Islet precursor cell (in vitro differentiated cells): ENCODE measurements around the gene ABCG5.

Experiments used
- DNase-seq: peaks from one replicate; pipeline ENCODE4 v3.0.0-alpha.2; 2018

Gene ABCG5

DNA sequence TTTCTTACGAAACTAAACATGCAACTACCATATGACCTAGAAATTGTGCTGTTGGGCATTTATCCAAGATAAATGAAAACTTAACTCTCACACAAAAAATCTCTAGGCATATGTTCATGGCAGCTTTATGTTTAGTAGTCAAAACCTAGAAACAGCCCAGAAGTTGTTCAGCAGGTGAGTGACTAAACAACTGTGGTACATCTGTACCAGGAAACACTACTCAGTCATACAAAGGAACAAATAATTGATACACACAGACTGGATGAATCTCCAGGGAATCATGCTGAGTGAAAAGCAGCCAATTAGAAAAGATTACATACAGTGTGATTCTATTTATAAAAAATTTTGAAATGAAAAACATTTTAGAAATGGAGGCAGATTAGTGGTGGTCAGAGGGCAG lies 35.5 kb downstream of the ABCG5 start:
- DNase-seq = no peak

DNA sequence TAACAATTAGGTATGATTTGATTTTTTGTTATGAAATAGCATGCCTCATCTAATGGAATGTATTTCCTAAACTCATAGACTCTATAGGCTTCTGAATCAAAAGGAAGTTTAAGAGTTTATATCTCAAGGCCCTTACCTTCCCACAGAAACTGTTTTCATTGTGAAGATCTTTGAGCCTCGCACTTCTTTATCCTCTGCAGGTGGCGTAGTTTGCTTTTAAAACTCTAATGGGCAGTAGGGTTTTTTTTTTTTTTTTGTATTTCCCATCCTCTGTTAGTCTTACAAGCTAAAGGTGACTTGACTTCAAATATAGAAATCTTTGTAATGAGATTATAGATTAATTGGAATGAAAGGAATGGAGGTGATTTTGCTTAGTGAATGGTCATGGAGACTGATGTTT lies 36.5 kb downstream of the ABCG5 start:
- no peak for DNase-seq

DNA sequence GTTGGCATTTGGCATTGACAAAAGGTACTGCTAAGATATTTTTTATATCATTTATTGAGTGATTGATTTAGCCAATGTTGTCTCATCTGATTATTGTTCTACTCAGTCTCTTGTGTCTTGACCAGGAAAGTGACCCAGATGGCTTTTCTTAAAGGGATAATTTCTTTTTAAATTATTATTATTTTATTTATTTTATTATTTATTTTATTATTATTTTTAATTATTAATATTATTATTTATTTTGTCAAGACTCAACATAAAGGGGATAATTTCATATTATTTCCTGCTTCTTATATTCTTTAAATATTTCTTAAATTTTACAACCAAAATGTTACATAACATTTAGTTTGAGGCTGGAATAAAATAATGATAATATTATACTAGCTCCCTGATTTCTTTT lies 37.7 kb downstream of the ABCG5 start:
- DNase-seq = no peak

DNA sequence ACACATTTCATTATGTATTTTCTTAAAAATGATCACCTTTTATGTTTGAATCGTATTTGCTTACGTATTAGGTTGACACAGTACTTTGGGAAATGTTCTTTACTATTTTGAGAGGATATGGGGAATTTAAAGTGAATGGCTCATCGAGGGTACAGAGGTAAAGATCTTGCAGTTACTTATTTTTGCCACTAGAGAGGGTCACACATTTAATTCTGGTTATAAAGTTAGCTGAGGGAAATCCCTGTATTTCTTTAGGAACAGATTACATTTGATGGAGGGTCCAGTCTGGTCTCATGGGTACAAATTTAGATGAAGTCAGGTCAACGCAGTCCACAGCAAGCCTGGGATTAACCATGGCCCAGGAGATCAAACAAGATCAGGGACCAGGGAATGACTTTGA lies 40.3 kb downstream of the ABCG5 start:
- no peak for DNase-seq

DNA sequence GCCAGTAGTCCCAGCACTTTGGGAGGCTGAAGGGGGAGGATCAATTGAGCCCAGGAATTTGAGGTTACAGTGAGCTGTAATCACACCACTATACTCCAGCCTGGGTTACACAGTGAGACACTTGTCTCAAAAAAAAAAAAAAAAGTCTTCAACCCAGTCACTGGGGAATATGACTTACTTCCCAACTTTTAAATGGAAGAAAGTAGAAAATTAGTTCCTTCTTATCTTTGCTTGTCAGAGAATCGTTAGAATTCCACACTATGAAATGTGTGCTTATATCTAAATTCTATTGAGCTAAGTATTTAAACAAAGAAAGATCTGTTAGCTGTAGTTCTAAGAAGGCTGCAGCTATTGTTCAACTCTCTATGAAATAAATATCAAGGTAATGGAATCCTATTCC lies 42.4 kb downstream of the ABCG5 start:
- no peak for DNase-seq

DNA sequence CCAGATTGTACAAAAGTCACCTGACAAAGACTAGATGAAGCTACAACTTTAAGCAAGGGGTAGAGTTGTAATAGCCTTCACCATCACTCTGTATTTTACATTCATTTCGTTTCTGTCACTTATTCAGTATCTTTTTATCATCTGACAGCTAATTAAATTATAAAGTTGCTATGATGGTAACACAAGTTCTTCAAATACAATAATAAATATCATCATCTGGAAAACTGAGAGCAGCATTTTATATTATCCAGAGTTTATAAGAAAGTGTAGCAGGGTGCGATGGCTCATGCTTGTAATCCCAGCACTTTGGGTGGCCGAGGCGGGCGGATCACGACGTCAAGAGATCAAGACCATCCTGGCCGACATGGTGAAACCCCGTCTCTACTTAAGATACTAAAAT lies 43.7 kb downstream of the ABCG5 start:
- no peak for DNase-seq

DNA sequence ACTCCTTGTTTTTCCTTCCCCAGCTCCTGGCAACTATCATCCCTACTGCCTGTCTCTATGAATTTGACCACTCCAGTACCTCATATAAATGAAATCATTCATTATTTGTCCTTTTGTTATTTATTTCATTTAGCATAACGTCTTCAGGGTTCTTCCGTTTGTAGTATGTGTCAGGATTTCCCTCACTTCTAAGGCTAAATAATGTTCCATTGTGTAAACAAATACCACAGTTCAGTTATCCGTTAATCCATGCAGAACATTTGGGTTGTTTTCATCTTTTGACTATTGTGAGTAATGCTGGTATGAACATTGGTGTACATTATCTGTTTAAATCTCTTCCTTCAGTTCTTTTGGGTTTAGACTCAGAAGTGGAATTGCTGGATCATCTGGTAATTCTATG lies 46.0 kb downstream of the ABCG5 start:
- DNase-seq = no peak

DNA sequence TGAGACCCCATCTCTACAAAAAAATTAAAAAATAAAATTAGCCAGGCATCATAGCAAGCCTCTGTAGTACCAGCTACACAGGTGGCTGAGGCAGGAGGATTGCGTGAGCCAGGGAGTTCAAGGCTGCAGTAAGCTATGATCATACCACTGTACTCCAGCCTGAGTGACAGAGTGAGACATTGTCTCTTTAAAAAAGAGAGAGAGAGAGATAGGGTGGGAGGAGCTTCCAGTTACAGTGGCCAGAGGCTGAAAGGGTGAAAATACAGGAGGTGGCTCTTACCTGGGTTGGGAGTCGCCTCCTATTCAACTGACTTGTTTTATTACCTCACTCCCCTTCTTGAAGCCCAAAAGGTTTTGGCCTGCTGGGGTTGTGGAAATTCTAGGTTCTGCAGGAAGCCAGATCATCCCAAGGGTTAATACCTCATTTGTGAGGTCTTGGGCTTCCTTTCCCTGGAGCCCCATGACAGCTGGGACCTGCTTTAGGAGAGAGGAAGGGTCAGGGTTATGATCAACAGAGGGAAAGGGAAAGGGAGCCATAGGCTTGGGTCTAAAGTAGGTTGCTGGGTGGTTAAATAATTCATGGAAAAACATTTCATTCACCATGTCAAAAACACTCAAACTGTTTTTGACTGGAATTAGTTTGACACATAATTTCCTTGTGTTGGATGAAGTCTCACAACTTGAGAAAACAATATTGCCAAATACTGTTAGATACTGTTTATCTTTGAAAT lies 47.4 kb downstream of the ABCG5 start:
- DNase-seq = no peak

DNA sequence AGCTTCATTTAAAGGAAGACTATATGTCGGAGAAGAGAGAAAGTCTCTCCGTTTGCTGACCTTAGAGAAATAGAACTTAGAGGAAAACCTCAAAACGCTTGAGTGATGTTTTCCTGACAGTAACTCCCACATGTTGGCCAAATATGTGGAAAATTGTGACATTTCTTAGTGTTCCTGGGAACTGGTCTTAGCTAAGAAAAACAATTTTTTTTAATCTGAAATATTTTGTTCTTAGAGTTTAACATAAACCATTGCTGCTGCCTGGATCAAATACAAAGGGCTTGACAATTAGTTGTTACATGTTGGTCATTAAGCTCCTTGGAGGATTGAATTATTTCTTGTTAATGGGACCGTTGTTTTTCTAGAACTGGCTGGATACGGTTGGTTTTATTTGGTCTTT lies 48.5 kb downstream of the ABCG5 start:
- DNase-seq = no peak

DNA sequence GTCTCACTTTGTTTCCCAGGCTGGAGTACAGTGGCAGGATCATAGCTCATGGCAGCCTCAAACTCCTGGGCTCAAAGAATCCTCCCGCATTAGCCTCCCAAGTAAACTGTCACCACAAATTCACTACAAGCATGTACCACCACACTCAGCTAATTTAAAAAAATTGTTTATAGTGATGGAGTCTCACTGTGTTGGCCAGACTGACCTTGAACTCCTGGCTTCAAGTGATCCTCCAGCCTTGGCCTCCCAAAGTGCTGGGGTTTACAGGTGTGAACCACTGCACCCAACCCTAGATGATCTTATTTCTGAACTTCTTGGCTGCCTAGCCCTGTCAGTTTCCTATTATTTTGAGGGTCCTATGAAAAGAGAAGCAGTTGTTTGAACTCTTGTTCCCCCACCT lies 50.0 kb downstream of the ABCG5 start:
- DNase-seq = no peak

DNA sequence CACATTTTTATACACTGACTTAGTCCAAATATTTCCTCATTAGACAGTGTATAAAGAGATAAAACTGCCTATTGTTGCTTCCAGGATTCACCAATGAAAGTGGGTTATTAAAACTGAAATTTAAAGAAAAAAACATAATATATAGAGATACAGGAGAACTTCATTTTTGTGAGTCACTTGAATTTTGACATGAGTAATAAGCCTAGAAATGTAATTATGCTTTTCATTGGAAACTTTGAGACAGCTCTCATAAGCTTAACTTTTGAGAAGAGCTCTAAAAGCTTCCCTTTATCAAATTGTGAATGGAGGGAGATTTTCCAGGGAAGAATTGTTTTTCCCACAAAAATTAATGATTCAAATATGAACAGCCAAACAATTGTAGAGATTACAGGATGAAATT lies 50.7 kb downstream of the ABCG5 start:
- DNase-seq = no peak

DNA sequence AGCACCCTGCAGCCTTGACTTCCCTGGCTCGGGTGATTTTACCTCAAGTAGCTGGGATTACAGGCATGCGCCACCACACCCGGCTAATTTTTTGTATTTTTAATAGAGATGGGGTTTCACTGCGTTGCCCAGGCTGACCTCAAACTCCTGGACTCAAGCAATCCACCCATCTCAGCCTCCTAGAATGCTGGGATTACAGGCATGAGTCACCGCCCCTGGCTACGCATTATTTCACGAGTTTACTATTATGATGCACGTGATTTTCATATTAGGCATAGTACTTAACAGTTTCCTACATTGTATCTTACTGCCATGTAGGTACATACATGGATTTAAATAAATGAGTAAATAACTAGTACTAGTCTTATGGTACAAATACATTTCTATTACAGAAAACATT lies 60.4 kb downstream of the ABCG5 start:
- DNase-seq = no peak

DNA sequence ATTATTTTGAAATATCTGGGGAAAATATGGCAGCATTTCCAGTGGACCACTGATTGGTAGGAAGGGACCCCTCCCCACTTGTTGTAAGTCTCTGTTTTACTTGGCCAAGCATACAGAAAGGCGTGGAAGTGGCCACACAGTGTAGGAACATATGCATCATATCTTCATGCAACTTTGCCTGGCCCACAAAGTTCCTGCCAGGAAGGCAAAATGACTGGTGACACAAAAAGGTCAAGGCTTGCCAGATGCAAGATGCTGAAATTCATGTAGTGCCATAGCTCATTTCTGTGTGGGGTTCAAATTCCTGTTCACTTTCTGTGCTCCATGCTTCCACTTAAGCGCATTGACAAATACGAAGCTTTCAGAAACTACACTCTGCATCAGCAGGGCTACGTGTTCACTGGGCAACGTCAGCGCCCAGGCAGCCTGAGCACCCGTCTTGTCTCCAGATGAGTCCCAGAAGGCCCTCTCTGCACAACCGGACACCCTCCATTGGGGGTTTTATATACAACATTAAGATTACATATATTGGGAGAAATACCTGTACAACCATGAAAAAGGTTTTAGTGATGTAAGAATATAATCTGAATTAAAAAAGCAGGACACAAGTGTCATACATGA lies 61.2 kb downstream of the ABCG5 start:
- DNase-seq = no peak

DNA sequence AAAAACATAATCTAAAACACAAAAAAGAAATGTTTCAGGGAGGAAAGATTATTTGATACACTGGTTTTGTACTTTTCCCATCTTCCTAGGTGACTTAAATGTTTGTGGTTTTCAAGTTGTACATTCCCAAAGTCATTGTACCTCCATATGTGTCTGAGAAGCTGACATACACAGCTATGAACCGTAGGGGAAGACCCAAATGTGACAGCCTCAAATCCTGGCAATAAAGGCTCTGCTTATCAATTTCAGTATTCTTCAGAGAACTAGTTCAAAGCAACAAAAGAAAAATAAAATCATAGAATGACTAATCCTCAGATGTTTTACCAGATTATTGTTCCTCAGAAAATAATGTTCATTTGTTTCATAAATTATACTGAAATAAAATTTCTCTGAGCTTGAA lies 62.3 kb downstream of the ABCG5 start:
- DNase-seq = no peak

DNA sequence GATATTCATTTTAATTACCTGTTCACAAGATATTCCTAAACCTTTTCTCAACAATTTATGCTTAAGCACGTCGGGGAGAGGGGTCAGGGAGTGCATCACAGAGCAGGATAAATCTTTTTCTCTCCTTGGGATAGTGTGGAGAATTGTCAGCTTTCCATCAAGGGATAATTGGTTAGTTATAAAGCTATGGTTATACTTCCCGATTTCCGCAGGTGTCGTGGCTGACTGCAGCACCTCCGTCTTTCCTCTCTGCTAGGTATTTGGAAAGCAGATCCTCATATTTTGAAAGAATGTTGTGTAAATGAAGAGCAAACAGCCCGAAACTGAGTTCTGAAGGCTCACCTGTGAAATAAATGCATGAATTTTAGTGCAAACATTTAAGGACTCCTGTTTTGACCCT lies 64.0 kb downstream of the ABCG5 start:
- DNase-seq = no peak

DNA sequence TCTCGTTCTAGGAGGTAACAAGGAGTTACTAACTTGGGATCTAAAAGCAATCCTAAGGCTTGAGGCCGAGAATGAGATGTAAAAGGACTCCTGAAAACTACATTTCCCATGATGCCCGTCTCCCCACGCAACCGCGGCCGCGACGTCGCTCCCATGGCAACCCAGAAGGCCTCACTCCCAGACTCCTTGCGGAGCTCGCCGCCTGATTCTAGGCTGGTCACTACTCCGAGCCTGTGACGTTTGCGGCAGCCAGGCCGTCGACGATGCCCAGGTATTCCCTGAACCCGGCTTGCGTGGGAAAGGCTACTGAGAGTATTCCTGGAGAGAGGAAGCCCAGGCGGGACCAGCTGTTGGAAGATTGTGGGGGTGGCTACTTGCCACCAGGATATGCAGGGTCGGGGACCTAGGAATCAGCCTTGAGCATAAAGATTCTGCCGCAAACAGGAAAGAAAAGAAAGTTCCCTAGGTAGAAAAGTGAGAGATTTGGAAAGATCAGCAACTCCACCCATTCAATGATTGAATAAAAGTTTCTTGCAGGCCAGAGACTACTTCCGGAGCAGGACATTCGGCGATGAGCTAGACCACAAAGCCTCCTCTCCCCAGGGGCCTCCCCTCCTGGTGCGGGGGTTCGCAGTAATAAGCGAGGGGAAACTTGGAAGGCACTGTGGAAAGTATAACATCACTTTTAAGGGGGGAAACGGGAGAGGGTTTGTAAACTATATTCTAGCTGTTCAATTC lies 64.6 kb downstream of the ABCG5 start, which contains the start of gene DYNC2LI1:
Gene DYNC2LI1, plus strand, starts transcription at position 164 of the 738 bp plus-strand sequence. Its CDS starts 100 bp downstream, at position 264.
- DNase-seq = peak; percentile 98

DNA sequence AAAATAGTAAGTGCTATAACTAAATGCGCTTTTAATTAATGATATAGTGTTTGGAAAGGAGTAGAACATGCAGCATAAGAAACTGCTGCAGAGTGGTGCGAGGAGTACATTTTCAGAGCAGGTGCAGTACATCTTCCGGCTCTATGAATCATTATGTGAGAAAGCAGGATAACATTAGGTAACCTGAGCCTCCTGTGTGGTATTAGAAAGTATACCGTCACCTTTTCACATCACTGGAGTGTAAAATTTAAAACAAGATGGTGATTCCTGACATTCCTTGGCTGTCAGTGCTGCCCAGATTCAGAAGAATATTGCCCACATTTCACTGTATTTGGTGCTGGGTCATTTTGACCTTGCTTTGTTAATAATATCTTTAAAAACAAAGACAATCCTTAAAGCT lies 72.6 kb downstream of the ABCG5 start:
- no peak for DNase-seq

DNA sequence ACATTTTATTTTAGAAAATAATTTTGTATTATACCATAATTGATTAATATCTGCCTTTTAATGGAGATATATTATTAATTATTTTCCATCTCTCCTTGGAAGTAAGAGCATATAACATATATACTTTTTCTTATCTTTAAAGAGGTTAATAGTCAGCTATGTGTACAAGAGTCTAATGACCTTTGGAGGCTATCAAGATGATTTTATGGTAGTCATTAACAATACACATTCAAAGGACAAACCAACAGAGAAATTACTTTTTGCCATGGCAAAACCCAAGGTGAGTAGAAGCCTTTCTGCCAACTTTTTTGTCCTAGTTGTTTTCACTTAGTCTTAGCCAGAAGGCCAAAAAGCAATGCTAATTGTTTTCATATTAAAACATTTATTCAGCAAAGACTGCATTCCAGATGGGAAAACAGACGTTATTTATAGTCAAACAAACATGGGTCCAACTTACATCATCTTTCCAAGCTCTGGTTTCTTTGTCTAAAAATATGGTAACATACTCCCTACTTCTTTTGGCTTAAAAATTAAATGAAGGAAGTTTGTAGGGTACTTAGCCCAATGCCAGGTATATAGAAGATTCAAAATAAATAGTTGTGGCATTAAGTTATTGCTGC lies 74.4 kb downstream of the ABCG5 start:
- DNase-seq = no peak

DNA sequence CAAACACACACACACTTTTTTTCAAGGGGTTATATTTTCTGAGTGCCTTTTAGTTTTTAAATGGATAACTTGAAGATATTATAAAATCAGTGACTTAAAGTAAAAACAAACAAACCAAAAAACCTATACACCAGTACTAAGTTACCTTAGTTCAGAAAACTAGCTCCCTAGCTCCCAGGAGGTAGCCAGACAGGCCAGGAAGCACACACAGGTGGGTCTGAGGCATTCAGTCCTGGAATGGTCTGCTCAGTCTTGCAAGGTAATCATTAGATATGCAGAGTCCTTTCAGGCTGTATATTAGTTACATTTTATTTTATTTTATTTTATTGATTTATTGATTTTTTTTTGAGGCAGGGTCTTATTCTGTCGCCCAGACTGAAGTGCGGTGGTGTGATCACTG lies 75.5 kb downstream of the ABCG5 start:
- no peak for DNase-seq
